Sigmoid colon (tissue), 7 donors: Measurements from ENCODE around the gene CCNL1. TPM values are rescaled to one million over a fixed set of nuclear protein-coding genes. Genes with fewer than 3 reads are reported as not detected.

ENCODE experiments used
- DNase-seq: peaks from one replicate; pipeline ENCODE4 v3.0.0-alpha.2; 2019
- H3K27ac ChIP-seq, 4 donors: fragments of 200-600 bp; sonication (generic); one replicate each; pipeline ENCODE4 v1.5.1; 2016 to 2019; ENCODE audit warnings: mild to moderate bottlenecking in 1 of 4
- H3K27me3 ChIP-seq, 3 donors: fragments of 200-600 bp; sonication (generic); one replicate each; pipeline ENCODE4 v1.5.1; 2019; ENCODE audit warnings: mild to moderate bottlenecking in 1 of 3
- H3K36me3 ChIP-seq, 4 donors: fragments of 200-600 bp; sonication (generic); one replicate each; pipeline ENCODE4 v1.5.1; 2016 to 2019
- H3K4me1 ChIP-seq, 4 donors: fragments of 200-600 bp; sonication (generic); one replicate each; pipeline ENCODE4 v1.5.1; 2017 to 2019
- H3K4me3 ChIP-seq, 4 donors: fragments of 200-600 bp; sonication (generic); one replicate each; pipeline ENCODE4 v1.5.1; 2017 to 2019; ENCODE audit warnings: mild to moderate bottlenecking in 2 of 4, moderate library complexity in 1 of 4
- H3K9me3 ChIP-seq, 4 donors: fragments of 200-600 bp in 3 of 4; sonication (generic) in 3 of 4; one replicate each; pipeline versions ENCODE4 v1.5.1 to v1.6.1; 2013 to 2019
- CTCF ChIP-seq, 4 experiments: fragments of 450-650 bp in 3 of 4; fragments of 200-600 bp in 1 of 4; IDR thresholded peaks; one replicate each; pipeline ENCODE4 v1.5.1; 2016 to 2019; ENCODE audit warnings: antibody characterized with exemption in 4 of 4, mild to moderate bottlenecking in 3 of 4, moderate library complexity in 2 of 4
- EP300 ChIP-seq, 4 donors: sonication (generic); formaldehyde crosslinking; IDR thresholded peaks; one replicate each; pipeline ENCODE4 v1.6.1; 2017; ENCODE audit warnings: antibody characterized with exemption in 4 of 4
- POLR2A ChIP-seq, 2 donors: fragments of 450-650 bp; IDR thresholded peaks; one replicate each; pipeline ENCODE4 v1.6.1; 2016; ENCODE audit warnings: antibody characterized with exemption in 2 of 2, mild to moderate bottlenecking in 2 of 2, moderate library complexity in 2 of 2
- POLR2AphosphoS5 ChIP-seq, 4 donors: sonication (generic); formaldehyde crosslinking; IDR thresholded peaks; one replicate each; pipeline ENCODE4 v1.6.1; 2017; ENCODE audit warnings: antibody characterized with exemption in 4 of 4
- WGBS, 2 donors: extraction: QIAGEN DNeasy Blood & Tissue Kit; methylation state at CpG; one replicate each; pipeline ENCODE4 v1.1.7; 2013; 5-methylcytosine and 5-hydroxymethylcytosine counted together
- intact Hi-C: fragments of 100-400 bp; cut with DNase I; formaldehyde crosslinking; loops from one replicate; pipeline ENCODE4 v1.15.1; 2023
- polyA plus RNA-seq, 3 donors: library from polyadenylated mRNA; stranded (reverse); fragments of 200-250 nt; gene quantifications; one replicate each; pipeline ENCODE4 v1.2.3, GENCODE V29; 2013
- total RNA-seq, 4 donors: library from RNA; depleted of rRNA; stranded (reverse); fragments of >200 nt; gene quantifications; one replicate each; pipeline ENCODE4 v1.1.0, GENCODE V29; 2016
- donor health status: healthy with polysubstance abuse.
- donor health status: Bipolar disorder and iron deficiency.
- donor health status: healthy.

Gene CCNL1
- total and polyA plus RNA-seq, 7 donors = 25.2 to 403 (median 110) TPM

GRCh38 chr3:157112536-157112935 is 47.4 kb downstream of the CCNL1 start:
- TF ChIP-seq CTCF (IDR thresholded peaks at IDR 0.05) = no peak
- no peak for TF ChIP-seq EP300 (IDR thresholded peaks at IDR 0.05)
- no peak for TF ChIP-seq POLR2AphosphoS5 (IDR thresholded peaks at IDR 0.05)
- TF ChIP-seq POLR2A (IDR thresholded peaks at IDR 0.05) = no peak
- intact Hi-C loops = no loop called here
- no peak for DNase-seq
- Histone ChIP-seq H3K36me3 (no peaks in the 10 kb centered on the region), H3K4me1 (peaks cover 0 to 43% (median 33%) of the 10 kb centered on the region in 4 donors), H3K9me3 (no peaks in the 10 kb centered on the region), H3K4me3 (no peak overlapping the region), H3K27ac (peak overlapping the region in 1 of 4 donors; percentile 83), H3K27me3 (no peaks in the 10 kb centered on the region)
- 90 to 93% methylated on average over 4 of the region's 4 CpGs for WGBS, 2 donors

GRCh38 chr3:157111518-157111917 is 48.4 kb downstream of the CCNL1 start:
- no peaks in the 10 kb centered on the region for H3K9me3 ChIP-seq
- TF ChIP-seq EP300 (IDR thresholded peaks at IDR 0.05) (no peak), POLR2AphosphoS5 (IDR thresholded peaks at IDR 0.05) (no peak), CTCF (IDR thresholded peaks at IDR 0.05) (no peak), POLR2A (IDR thresholded peaks at IDR 0.05) (no peak)
- peak overlapping the region in 3 of 4 donors; percentile 42 to 83 (median 64) for H3K27ac ChIP-seq
- no peaks in the 10 kb centered on the region for H3K36me3 ChIP-seq
- no peaks in the 10 kb centered on the region for H3K27me3 ChIP-seq
- DNase-seq = no peak
- no peak overlapping the region for H3K4me3 ChIP-seq
- 47 to 67% methylated on average over 2 of the region's 2 CpGs for WGBS, 2 donors
- H3K4me1 ChIP-seq = peaks cover 0 to 53% (median 39%) of the 10 kb centered on the region in 4 donors
- intact Hi-C loops = no loop called here

GRCh38 chr3:157110761-157111278 is 49.1 kb downstream of the CCNL1 start:
- Histone ChIP-seq H3K9me3 (no peaks in the 10 kb centered on the region), H3K4me1 (peaks cover 0 to 58% (median 39%) of the 10 kb centered on the region in 4 donors), H3K27me3 (no peaks in the 10 kb centered on the region), H3K36me3 (no peaks in the 10 kb centered on the region), H3K4me3 (no peak overlapping the region), H3K27ac (peak overlapping the region in 3 of 4 donors; percentile 42 to 83 (median 64))
- TF ChIP-seq CTCF (IDR thresholded peaks at IDR 0.05) (no peak), EP300 (IDR thresholded peaks at IDR 0.05) (no peak), POLR2AphosphoS5 (IDR thresholded peaks at IDR 0.05) (no peak), POLR2A (IDR thresholded peaks at IDR 0.05) (no peak)
- WGBS, 2 donors = 67 to 74% methylated on average over 6 of the region's 6 CpGs
- no peak for DNase-seq
- intact Hi-C loops = no loop called here

- 89 to 90% methylated on average over 7 of the region's 7 CpGs for WGBS, 2 donors
- H3K36me3 ChIP-seq = no peaks in the 10 kb centered on the region
- H3K4me3 ChIP-seq = no peak overlapping the region
- DNase-seq = no peak
- H3K4me1 ChIP-seq = peaks cover 0 to 71% (median 51%) of the 10 kb centered on the region in 4 donors
- TF ChIP-seq CTCF (IDR thresholded peaks at IDR 0.05) (no peak), POLR2A (IDR thresholded peaks at IDR 0.05) (no peak), POLR2AphosphoS5 (IDR thresholded peaks at IDR 0.05) (no peak), EP300 (IDR thresholded peaks at IDR 0.05) (no peak)
- H3K9me3 ChIP-seq = no peaks in the 10 kb centered on the region
- H3K27me3 ChIP-seq = no peaks in the 10 kb centered on the region
- peak overlapping the region in 3 of 4 donors; percentile 30 to 83 (median 74) for H3K27ac ChIP-seq
- intact Hi-C loops = no loop called here
Observed at GRCh38 chr3:157109267-157110141, 50.4 kb downstream of the CCNL1 start.
